CD4-positive, alpha-beta T cell (primary cell): ENCODE measurements around the gene C1orf167. TPM values are rescaled to one million over a fixed set of nuclear protein-coding genes. Genes with fewer than 3 reads are reported as not detected.

Experiments used
- ATAC-seq: fragments of 200-7000 bp; cut with Tn5 transposase; one replicate; pipeline ENCODE4 v1.10.0; 2022; ENCODE audit warnings: mild to moderate bottlenecking; ENCODE audit not compliant: poor library complexity
- CTCF ChIA-PET: fragments of 350-600 bp; sonication (Branson Sonifier 250); formaldehyde crosslinking; loops from one replicate; lab custom pipeline; 2021; ENCODE audit warnings: antibody characterized with exemption, inconsistent platforms; lab: Charles Lee
- POLR2A ChIA-PET: fragments of 350-600 bp; sonication (Branson Sonifier 250); formaldehyde crosslinking; loops from one replicate; lab custom pipeline; 2021; ENCODE audit warnings: antibody characterized with exemption, inconsistent platforms; lab: Charles Lee
- DNase-seq, 14 experiments: peaks; one replicate each; pipeline ENCODE4 v3.0.0-alpha.2; 2013 to 2020; ENCODE audit warnings: mixed read lengths in 2 of 14
- H3K27ac ChIP-seq, 2 donors: one replicate each; pipeline versions ENCODE4 v1.5.1 to v1.7.0; 2013; ENCODE audit warnings: low read length in 2 of 2, low read depth in 1 of 2, mild to moderate bottlenecking in 1 of 2
- H3K27me3 ChIP-seq, 2 experiments: 1 replicate in 1 of 2; 2 replicates in 1 of 2; pipeline versions ENCODE4 v1.6.1 to v1.7.0; 2013; ENCODE audit warnings: low read length in 2 of 2, control low read depth in 1 of 2, mild to moderate bottlenecking in 1 of 2, moderate library complexity in 1 of 2; ENCODE audit not compliant: insufficient read depth in 2 of 2, control insufficient read depth in 1 of 2
- H3K36me3 ChIP-seq: one replicate; pipeline ENCODE4 v1.6.1; 2013; ENCODE audit warnings: low read length, control low read depth; ENCODE audit not compliant: insufficient read depth
- H3K4me1 ChIP-seq: one replicate; pipeline ENCODE4 v1.6.1; 2013; ENCODE audit warnings: low read length, control low read depth; ENCODE audit not compliant: insufficient read depth
- H3K4me3 ChIP-seq: one replicate; pipeline ENCODE4 v1.5.1; 2013; ENCODE audit warnings: mild to moderate bottlenecking, low read length, moderate library complexity
- H3K9me3 ChIP-seq, 2 experiments: 1 replicate in 1 of 2; 2 replicates in 1 of 2; pipeline versions ENCODE4 v1.6.1 to v1.7.0; 2013; ENCODE audit warnings: low read length in 2 of 2, mild to moderate bottlenecking in 2 of 2, control low read depth in 1 of 2, moderate library complexity in 1 of 2; ENCODE audit not compliant: control insufficient read depth in 1 of 2, insufficient read depth in 1 of 2
- H3K27ac Mint-ChIP-seq: one replicate; pipeline ENCODE4 v1.8.0; 2020; ENCODE audit warnings: mixed read lengths
- H3K27me3 Mint-ChIP-seq: one replicate; pipeline ENCODE4 v1.8.0; 2021; ENCODE audit warnings: mixed read lengths
- H3K36me3 Mint-ChIP-seq: one replicate; pipeline ENCODE4 v1.8.0; 2021; ENCODE audit warnings: low read depth, mixed read lengths
- H3K4me1 Mint-ChIP-seq: one replicate; pipeline ENCODE4 v1.8.0; 2021; ENCODE audit warnings: low read depth, mixed read lengths
- H3K4me3 Mint-ChIP-seq: one replicate; pipeline ENCODE4 v1.8.0; 2020; ENCODE audit warnings: mild to moderate bottlenecking, mixed read lengths
- H3K9me3 Mint-ChIP-seq: one replicate; pipeline ENCODE4 v1.8.0; 2020; ENCODE audit warnings: mixed read lengths
- intact Hi-C, 2 experiments: fragments of 100-400 bp; cut with DNase I in 1 of 2; cut with micrococcal nuclease in 1 of 2; formaldehyde crosslinking; loops; one replicate each; pipeline versions ENCODE4 v1.15.1 to v1.9.0; 2023 to 2025; cut with DNase I, micrococcal nuclease
- total RNA-seq, 174 experiments: library from RNA in 2 of 174; stranded (reverse) in 2 of 174; gene quantifications; one replicate each; pipeline ENCODE4 v1.2.3 and lab custom pipeline; 2021 to 2026
- TF ChIP-seq, protein P1 (sequence below): fragments of 200-600 bp; IDR thresholded peaks from one replicate; pipeline ENCODE4 v1.8.0; 2022; ENCODE audit warnings: antibody characterized with exemption, mild to moderate bottlenecking

C1orf167 gene
- total RNA-seq, 2 experiments from 2014 or later: not detected

DNA sequence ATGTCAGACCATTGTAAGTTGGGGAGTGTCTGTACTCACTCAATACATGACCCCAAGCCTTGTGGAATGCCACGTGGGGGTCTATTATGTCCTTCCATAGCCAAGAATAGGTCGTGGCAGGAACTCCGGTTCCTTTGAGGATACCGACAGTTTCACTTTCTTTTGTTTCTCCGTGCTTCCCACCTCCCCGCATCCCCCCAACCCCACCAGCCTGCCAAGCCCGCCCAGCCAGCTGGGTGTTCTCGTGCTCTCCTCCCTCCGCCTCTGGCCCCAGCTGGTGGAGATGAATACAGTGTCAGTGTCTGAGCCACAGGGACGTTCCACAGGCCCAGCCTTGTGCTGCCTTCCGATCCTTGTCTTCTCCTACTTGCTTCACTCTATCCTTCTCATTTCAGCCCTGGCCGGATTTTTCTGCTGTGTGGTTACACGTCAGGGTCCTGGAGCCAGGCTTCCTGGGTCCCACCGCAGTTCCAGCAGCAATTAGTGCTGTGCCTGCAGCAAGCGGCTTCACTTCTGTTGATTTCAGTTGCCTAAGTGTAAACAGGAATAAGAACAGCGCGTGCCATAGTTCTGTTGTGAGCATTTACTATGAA lies 30.2 kb upstream of the C1orf167 start:
- H3K4me1 ChIP-seq: peaks cover 62% of the 10 kb centered on the region
- Mint-ChIP-seq H3K9me3 (no peaks in the 10 kb centered on the region), H3K4me1 (peaks cover 52% of the 10 kb centered on the region), H3K27ac (peak overlapping the region; percentile 81), H3K4me3 (peak overlapping the region; percentile 92), H3K36me3 (no peaks in the 10 kb centered on the region), H3K27me3 (no peaks in the 10 kb centered on the region)
- H3K27me3 ChIP-seq: no peaks in the 10 kb centered on the region
- peak overlapping the region in 1 of 2 donors; percentile 10 for H3K27ac ChIP-seq
- TF ChIP-seq, protein P1, sequence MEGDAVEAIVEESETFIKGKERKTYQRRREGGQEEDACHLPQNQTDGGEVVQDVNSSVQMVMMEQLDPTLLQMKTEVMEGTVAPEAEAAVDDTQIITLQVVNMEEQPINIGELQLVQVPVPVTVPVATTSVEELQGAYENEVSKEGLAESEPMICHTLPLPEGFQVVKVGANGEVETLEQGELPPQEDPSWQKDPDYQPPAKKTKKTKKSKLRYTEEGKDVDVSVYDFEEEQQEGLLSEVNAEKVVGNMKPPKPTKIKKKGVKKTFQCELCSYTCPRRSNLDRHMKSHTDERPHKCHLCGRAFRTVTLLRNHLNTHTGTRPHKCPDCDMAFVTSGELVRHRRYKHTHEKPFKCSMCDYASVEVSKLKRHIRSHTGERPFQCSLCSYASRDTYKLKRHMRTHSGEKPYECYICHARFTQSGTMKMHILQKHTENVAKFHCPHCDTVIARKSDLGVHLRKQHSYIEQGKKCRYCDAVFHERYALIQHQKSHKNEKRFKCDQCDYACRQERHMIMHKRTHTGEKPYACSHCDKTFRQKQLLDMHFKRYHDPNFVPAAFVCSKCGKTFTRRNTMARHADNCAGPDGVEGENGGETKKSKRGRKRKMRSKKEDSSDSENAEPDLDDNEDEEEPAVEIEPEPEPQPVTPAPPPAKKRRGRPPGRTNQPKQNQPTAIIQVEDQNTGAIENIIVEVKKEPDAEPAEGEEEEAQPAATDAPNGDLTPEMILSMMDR: no peak
- ATAC-seq (no peak), DNase-seq (peak in 6 of 14 experiments; percentile 17 to 57 (median 43))
- H3K36me3 ChIP-seq: no peaks in the 10 kb centered on the region
- intact Hi-C loops: loop anchor here in 1 of 2 experiments (5.0 kb wide), 2 partner anchors 49 to 629 kb away; partner anchors contain the start of gene MAD2L2
- peak overlapping the region; percentile 42 for H3K4me3 ChIP-seq
- CTCF ChIA-PET: interaction anchor here (1.7 to 2.0 kb wide), 2 partner anchors 12 to 86 kb away, joined by 4 to 7 read pairs; no protein-coding TSS in a partner anchor
- POLR2A ChIA-PET: interaction anchor here (1.4 to 2.0 kb wide), 3 partner anchors 13 to 176 kb away, joined by 3 to 30 read pairs (median 7); partner anchors contain the start of genes FBXO2 and FBXO44
- no peaks in the 10 kb centered on the region for H3K9me3 ChIP-seq

DNA sequence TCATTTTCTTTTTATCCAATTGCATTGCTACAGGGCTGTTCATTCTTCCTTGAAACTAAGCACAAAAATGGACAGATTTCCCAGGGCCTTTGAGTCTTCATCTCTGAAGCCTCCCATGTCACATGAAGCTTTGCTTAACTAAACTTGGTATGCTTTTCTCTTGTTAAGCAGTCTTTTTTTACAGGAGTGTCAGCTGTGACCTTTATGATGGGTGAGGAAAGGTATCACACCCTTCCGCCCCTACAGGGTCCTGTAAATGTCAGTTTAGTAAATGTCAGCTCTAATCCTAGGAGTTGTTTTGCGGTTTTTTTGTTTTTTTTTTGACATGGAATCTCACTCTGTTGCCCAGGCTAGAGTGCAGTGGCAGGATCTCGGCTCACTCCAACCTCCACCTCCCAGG lies 28.7 kb upstream of the C1orf167 start:
- no peaks in the 10 kb centered on the region for H3K9me3 ChIP-seq
- H3K27me3 ChIP-seq: no peaks in the 10 kb centered on the region
- Mint-ChIP-seq H3K27me3 (no peaks in the 10 kb centered on the region), H3K36me3 (no peaks in the 10 kb centered on the region), H3K27ac (peak overlapping the region; percentile 69), H3K4me3 (peak overlapping the region; percentile 15), H3K9me3 (no peaks in the 10 kb centered on the region), H3K4me1 (peaks cover 68% of the 10 kb centered on the region)
- H3K4me3 ChIP-seq: no peak overlapping the region
- DNase-seq (no peak), ATAC-seq (no peak)
- intact Hi-C loops: loop anchor here in 1 of 2 experiments (5.0 kb wide), 2 partner anchors 51 to 631 kb away; partner anchors contain the start of gene MAD2L2
- POLR2A ChIA-PET: interaction anchor here (1.1 kb wide), 1 partner anchor 70 kb away, joined by 6 read pairs; no protein-coding TSS in a partner anchor
- TF ChIP-seq, protein P1: no peak
- no peak overlapping the region for H3K27ac ChIP-seq
- CTCF ChIA-PET: interaction anchor here (1.3 kb wide), 1 partner anchor 14 kb away, joined by 4 read pairs; no protein-coding TSS in a partner anchor
- peaks cover 72% of the 10 kb centered on the region for H3K4me1 ChIP-seq
- H3K36me3 ChIP-seq: no peaks in the 10 kb centered on the region

DNA sequence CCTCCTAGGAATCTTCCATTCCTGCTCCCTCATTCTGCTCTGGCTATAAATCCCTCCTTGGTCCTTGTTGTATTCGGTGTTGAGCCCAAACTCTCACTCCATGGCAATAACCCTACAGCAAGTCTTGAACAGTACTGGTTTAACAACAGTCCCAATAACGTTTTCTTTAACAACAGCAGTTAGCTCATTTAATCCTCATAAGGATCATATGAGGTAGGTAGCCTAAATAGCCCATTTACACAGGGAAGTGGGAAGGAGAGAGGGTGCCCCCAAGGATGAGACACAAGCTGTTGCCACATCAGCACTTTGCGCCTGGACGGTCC lies 26.5 kb upstream of the C1orf167 start:
- Histone ChIP-seq H3K4me1 (peaks cover 74% of the 10 kb centered on the region), H3K36me3 (no peaks in the 10 kb centered on the region), H3K27me3 (no peaks in the 10 kb centered on the region), H3K4me3 (peak overlapping the region; percentile 99), H3K27ac (peak overlapping the region; percentile 7 to 29), H3K9me3 (no peaks in the 10 kb centered on the region)
- peaks cover 73% of the 10 kb centered on the region for H3K4me1 Mint-ChIP-seq
- no peaks in the 10 kb centered on the region for H3K9me3 Mint-ChIP-seq
- H3K27ac Mint-ChIP-seq: peak overlapping the region; percentile 43
- TF ChIP-seq, protein P1: no peak
- DNase-seq (no peak), ATAC-seq (peak; percentile 1)
- H3K36me3 Mint-ChIP-seq: no peaks in the 10 kb centered on the region
- peak overlapping the region; percentile 96 for H3K4me3 Mint-ChIP-seq
- no peaks in the 10 kb centered on the region for H3K27me3 Mint-ChIP-seq
- ChIA-PET CTCF (interaction anchor here (1.2 to 4.3 kb wide), 3 partner anchors 16 to 85 kb away, joined by 5 to 30 read pairs (median 17); partner anchors contain the start of gene FBXO6), POLR2A (interaction anchor here (1.2 to 4.0 kb wide), 10 partner anchors 16 to 723 kb away, joined by 3 to 44 read pairs (median 6); partner anchors contain the start of genes CLCN6, FBXO44, FBXO6 and MTHFR)
- intact Hi-C loops: loop anchor here in 1 of 2 experiments (5.0 kb wide), 1 partner anchor 67 kb away; no protein-coding TSS in a partner anchor
